Activated T-helper 1 cell treated with Interleukin-2 at 50 U/mL for 16 hours (primary cell): ENCODE results near the gene CWC22.
"Not testable (repeated sequence)": the region's sequence is repeated elsewhere in the genome, so short reads cannot be mapped to it uniquely, and the experiment has no call there.

Experiments used
- DNase-seq: peaks from one replicate; pipeline ENCODE4 v3.0.0-alpha.2; 2020; ENCODE audit warnings: low read depth

CWC22 gene

DNA sequence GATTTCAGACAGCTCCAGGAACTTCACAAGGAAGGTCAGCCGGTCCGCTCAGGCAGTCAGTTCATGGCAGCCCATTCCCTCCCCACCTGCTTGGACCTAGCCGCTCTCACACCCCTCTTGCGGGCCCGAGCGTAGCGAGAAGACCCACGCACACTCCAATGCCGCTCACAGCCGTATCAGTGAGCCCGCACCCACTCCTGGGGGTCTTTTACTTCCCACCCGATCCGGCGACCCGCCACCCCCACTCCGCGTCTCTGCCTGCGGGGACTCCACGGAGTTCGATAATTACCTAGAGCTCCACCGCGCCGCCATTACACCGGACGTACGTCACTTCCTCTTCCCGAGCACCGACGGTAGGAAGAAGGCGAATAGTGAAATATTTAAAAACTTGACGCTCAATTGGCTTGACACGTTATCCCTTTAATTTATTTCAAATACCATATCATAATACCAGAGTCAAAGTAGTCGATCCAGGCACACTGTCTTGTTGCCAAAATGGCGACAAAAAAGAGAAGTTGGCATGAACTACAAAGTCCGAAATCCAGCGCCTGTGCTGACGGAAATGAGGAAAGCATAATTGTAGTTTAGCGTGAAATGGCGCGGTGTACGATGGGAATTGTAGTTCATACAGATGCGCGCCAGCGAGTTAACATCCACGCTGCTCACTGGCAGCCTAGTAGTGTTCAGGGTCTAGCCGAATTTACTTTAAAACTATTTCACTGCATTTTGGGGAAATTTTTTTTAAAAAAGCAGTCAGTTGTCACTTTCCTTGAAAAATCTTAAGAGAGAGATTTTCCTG is at the start of gene CWC22:
Gene CWC22 (minus strand): TSS at position 517 of the 799 bp plus-strand sequence. CDS start 13,956 bp downstream, outside the sequence.
- peak; percentile 64 for DNase-seq

GRCh38 chr2:180056367-180057118 is 49.4 kb upstream of the CWC22 start:
- DNase-seq: no peak

- DNase-seq: not testable (repeated sequence)
Measured at GRCh38 chr2:180054576-180054975, 47.5 kb upstream of the CWC22 start.

DNA sequence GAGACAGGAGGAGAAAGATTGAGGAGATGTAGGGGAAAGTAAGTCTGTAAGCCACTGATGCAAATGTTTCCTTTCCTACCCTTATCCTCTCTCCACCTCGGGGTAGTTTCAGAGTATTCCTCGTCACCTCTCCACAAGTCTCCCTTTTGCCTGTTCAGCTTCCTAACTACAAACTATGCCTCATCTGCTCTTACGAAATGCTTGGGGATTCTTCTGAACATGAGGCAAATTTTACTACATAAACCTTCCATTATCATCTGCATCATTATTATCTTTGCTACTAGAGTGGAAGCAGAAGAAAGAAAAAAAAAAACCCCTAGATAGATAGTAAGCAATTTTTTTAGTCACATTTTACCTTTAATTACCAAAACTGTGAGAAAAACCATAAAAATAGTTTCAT is 43.1 kb upstream of the CWC22 start:
- DNase-seq: no peak

GRCh38 chr2:180048251-180048650 is 41.2 kb upstream of the CWC22 start:
- DNase-seq: no peak

DNA sequence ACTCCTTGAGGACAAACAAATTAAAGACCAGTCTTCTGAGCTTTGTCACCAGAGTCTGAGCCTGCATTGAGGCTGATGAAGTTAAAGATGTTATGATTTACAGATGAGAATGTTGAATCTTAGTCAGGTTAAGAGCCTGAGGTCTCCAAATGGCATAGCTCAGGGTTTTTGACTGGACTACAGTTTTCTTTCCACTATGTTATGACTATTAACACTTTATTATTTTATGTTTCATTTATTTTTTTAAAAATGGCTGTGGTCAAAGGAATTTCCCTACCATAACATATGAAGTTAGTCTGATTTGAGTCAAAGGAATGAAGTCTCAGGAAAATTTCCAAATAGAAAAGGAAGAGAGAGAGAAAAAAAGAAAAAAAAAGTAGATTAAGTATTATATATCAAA is 39.7 kb upstream of the CWC22 start:
- DNase-seq: no peak

GRCh38 chr2:180046202-180046601 is 39.1 kb upstream of the CWC22 start:
- DNase-seq: no peak

DNA sequence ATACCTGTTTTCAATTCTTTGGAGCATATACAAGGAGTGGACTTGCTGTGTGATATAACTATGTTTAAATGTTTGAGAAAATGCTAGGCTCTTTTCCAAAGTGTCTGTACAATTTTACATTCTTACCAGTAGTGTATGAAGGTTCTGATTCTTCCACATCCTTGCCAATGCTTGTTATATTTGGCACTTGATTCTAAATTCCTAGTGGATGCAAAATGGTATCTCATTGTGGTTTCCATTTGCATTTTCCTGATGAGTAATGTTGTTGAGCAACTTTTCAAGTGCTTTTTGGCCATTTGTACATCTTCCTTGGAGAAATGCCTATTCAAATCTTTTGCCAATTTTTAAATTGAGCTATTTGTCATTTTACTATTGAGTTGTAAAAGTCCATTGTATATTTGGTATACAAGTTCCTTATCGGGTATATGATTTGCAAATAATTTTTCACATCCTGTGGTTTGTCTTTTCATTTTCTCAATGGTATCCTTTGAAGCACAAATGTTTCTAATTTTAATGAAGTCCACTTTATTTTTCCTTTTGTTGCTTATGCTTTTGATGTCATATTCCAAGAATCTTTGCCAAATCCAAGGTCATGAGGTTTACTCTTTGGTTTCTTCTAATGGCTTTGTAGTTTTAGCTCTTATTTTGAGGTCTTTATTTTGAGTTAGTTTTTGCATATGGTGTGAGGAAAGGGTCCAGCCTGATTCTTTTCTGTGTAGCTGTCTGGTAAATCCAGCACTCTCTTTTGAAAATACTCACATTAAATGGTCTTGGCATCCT is 33.2 kb upstream of the CWC22 start:
- no peak for DNase-seq

DNA sequence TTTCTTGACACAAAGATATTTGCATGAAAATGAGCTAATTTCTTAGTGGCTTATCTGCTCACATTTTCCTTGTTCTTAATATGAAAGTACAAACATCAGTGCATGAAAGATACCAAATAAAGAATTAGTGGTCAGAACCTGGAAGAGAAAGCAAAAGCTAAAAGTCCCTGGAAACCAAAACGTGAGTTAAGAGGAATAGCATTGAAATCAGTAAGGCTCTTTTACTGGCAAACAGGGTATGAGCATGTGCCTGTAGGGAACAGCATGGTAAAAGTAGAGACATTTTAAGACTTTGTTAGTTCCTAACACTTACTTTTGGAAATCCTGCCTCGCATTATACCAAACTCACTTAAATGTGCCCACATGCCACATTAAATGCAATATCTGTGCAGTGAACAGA is 31.9 kb upstream of the CWC22 start:
- DNase-seq: no peak

GRCh38 chr2:180033993-180034894 is 27.1 kb upstream of the CWC22 start:
- DNase-seq: no peak

DNA sequence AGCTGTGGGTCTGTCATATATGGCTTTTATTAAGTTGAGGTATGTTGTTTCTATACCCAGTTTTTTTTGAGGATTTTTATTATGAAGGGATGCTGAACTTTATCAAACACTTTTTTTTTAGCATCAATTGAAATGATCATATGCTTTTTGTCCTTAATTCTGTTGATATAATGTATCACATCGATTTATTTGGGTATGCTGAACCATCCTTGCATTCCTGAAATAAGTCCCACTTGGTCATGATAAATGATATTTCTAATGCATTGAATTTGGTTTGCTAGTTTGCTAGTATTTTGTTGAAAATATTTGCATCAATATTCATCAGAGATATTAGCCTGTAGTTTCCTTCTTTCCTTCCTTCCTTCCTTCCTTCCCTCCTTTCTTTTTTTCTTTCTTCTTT is 22.5 kb upstream of the CWC22 start:
- DNase-seq: no peak

- no peak for DNase-seq
Measured at GRCh38 chr2:180021850-180022249, 14.8 kb upstream of the CWC22 start.

GRCh38 chr2:180017784-180018183 is 10.7 kb upstream of the CWC22 start:
- no peak for DNase-seq

GRCh38 chr2:180016937-180017336 is 9.8 kb upstream of the CWC22 start:
- DNase-seq: no peak

DNA sequence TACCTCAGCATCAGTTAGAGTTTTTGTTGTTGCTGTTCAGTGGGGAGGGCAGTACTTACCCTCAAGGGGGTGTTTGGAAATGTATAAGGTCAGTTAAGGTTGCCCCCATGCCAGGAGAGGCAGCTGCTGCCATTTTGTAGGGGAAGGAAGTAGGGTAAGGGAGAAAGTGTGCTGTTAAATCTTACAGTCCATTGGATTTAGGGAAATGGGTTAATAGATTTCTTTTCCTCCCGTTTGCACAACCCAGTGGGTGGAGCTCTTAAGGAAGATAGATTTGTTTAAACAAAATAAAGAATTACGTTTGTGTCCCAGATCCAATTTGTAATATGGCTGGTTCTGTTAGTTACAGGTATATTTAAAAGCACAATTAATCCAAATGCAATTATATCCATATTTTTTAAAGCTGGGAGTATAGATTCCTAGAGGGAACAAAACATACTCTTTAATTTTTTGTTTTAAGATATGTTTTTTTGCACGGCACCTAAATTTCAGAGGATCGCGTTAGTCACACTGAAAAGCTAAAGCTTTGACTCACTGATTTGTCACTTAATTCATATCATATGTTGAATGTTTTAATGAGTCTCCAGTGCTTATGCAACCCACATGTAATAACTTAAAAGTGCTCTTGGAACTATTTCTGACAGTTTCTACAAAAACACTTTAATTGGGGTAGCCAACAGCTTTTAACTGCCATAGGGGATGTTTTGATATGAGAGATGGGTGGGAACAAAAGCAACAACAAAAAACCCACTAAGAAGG is 9.0 kb upstream of the CWC22 start:
- DNase-seq: no peak

GRCh38 chr2:180012523-180012922 is 5.4 kb upstream of the CWC22 start:
- no peak for DNase-seq

GRCh38 chr2:180010701-180011100 is 3.6 kb upstream of the CWC22 start:
- DNase-seq: no peak

- no peak for DNase-seq
Measured at GRCh38 chr2:180006231-180006630, 866 bp downstream of the CWC22 start.

GRCh38 chr2:180005465-180005864 is 1.6 kb downstream of the CWC22 start:
- DNase-seq: not testable (repeated sequence)

DNA sequence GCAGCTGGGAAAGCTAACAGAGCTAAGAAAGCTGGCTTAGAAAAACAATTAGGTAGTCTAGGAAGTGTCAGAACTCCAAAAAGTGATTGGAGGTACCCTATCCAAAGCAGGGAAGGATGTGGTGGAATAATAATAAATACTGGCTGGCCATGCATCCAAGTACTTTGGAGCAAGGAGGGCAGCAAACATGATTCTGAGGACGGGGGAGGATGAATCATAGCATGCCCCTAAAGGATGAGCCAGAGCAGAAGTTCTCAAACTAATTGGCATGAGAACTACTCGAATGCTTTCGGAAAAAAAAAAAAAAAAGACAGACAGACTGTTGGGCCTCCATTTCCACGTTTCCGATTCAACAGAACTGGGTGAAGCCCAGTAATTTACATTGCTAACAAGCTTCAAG is 2.4 kb downstream of the CWC22 start:
- DNase-seq: no peak

- no peak for DNase-seq
Measured at GRCh38 chr2:180003559-180003958, 3.5 kb downstream of the CWC22 start.
